Stomach (tissue), 4 donors: ENCODE measurements around the gene CDC42SE1.

ENCODE experiments used
- POLR2A ChIP-seq, 4 donors: fragments of 450-650 bp; IDR thresholded peaks; one replicate each; pipeline ENCODE4 v1.6.1; 2016; ENCODE audit warnings: antibody characterized with exemption in 4 of 4, control low read depth in 2 of 4, mild to moderate bottlenecking in 1 of 4, moderate library complexity in 1 of 4
- POLR2AphosphoS5 ChIP-seq, 3 donors: sonication (generic); formaldehyde crosslinking; IDR thresholded peaks; one replicate each; pipeline ENCODE4 v1.6.1; 2016; ENCODE audit warnings: antibody characterized with exemption in 3 of 3
- TF ChIP-seq, protein P1 (sequence below), 7 experiments: fragments of 450-650 bp in 4 of 7; fragments of 200-600 bp in 3 of 7; sonication (generic) in 3 of 7; IDR thresholded peaks; one replicate each; pipeline ENCODE4 v1.5.1; 2016 to 2019; ENCODE audit warnings: antibody characterized with exemption in 7 of 7, control low read depth in 2 of 7, mild to moderate bottlenecking in 1 of 7

GRCh38 chr1:151069103-151069486 lies 9.7 kb upstream of the CDC42SE1 start:
- TF ChIP-seq, protein P1, sequence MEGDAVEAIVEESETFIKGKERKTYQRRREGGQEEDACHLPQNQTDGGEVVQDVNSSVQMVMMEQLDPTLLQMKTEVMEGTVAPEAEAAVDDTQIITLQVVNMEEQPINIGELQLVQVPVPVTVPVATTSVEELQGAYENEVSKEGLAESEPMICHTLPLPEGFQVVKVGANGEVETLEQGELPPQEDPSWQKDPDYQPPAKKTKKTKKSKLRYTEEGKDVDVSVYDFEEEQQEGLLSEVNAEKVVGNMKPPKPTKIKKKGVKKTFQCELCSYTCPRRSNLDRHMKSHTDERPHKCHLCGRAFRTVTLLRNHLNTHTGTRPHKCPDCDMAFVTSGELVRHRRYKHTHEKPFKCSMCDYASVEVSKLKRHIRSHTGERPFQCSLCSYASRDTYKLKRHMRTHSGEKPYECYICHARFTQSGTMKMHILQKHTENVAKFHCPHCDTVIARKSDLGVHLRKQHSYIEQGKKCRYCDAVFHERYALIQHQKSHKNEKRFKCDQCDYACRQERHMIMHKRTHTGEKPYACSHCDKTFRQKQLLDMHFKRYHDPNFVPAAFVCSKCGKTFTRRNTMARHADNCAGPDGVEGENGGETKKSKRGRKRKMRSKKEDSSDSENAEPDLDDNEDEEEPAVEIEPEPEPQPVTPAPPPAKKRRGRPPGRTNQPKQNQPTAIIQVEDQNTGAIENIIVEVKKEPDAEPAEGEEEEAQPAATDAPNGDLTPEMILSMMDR (IDR thresholded peaks at IDR 0.05), result no peak
- TF ChIP-seq POLR2A (IDR thresholded peaks at IDR 0.05), result no peak
- TF ChIP-seq POLR2AphosphoS5 (IDR thresholded peaks at IDR 0.05), result no peak
